ENCODE results near the gene AMMECR1.

DNA sequence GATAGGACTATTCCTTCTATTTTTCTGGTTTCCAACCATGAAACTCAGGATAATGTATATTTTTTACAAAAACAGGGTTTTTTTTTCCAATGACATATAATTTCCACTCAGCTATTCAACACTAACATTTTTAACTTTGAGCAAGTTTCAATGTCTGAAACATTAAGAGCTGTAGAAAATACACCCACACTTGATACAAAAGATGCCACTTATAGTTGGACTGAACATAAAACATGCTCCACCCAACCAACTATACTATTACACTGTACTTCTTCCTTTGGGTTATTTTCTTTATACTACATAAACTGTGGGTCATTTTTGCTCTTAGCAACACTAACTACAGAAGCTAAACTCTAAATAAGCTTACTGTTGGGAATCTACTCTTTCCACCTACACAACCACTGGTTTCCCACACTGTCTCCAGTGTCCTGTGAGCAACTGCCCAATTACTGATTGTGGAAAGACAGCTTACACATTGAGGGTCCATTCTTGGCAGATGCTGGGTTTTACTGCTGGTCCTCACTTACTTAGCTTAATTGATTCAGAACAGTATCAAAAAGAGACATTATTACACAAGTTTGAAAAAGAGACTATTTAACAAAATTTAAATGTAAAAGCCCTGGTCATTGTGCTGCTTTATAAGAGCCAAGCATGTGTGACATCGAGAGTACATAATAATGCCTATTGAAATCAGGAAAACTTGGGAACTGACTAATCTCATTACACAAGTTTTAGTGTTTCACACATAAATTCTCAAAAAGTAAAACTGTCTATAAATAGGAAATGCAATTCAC lies 6.3 kb downstream of the AMMECR1 start:
- TF ChIP-seq, protein P1, sequence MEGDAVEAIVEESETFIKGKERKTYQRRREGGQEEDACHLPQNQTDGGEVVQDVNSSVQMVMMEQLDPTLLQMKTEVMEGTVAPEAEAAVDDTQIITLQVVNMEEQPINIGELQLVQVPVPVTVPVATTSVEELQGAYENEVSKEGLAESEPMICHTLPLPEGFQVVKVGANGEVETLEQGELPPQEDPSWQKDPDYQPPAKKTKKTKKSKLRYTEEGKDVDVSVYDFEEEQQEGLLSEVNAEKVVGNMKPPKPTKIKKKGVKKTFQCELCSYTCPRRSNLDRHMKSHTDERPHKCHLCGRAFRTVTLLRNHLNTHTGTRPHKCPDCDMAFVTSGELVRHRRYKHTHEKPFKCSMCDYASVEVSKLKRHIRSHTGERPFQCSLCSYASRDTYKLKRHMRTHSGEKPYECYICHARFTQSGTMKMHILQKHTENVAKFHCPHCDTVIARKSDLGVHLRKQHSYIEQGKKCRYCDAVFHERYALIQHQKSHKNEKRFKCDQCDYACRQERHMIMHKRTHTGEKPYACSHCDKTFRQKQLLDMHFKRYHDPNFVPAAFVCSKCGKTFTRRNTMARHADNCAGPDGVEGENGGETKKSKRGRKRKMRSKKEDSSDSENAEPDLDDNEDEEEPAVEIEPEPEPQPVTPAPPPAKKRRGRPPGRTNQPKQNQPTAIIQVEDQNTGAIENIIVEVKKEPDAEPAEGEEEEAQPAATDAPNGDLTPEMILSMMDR (conservative IDR thresholded peaks at IDR 0.05; ENCODE audit: low read depth in 2 of 2), result no peak
- TF ChIP-seq EZH2 (IDR thresholded peaks at IDR 0.05; ENCODE audit: low read depth, unreplicated experiment) (no peak), CREB1 (CRISPR knock-in tag; IDR thresholded peaks at IDR 0.05; ENCODE audit: low read depth) (no peak), POLR2AphosphoS5 (IDR thresholded peaks at IDR 0.05; ENCODE audit: low read depth) (no peak), EZH2phosphoT487 (IDR thresholded peaks at IDR 0.05; ENCODE audit: unreplicated experiment) (no peak)
- TF ChIP-seq, protein P2, sequence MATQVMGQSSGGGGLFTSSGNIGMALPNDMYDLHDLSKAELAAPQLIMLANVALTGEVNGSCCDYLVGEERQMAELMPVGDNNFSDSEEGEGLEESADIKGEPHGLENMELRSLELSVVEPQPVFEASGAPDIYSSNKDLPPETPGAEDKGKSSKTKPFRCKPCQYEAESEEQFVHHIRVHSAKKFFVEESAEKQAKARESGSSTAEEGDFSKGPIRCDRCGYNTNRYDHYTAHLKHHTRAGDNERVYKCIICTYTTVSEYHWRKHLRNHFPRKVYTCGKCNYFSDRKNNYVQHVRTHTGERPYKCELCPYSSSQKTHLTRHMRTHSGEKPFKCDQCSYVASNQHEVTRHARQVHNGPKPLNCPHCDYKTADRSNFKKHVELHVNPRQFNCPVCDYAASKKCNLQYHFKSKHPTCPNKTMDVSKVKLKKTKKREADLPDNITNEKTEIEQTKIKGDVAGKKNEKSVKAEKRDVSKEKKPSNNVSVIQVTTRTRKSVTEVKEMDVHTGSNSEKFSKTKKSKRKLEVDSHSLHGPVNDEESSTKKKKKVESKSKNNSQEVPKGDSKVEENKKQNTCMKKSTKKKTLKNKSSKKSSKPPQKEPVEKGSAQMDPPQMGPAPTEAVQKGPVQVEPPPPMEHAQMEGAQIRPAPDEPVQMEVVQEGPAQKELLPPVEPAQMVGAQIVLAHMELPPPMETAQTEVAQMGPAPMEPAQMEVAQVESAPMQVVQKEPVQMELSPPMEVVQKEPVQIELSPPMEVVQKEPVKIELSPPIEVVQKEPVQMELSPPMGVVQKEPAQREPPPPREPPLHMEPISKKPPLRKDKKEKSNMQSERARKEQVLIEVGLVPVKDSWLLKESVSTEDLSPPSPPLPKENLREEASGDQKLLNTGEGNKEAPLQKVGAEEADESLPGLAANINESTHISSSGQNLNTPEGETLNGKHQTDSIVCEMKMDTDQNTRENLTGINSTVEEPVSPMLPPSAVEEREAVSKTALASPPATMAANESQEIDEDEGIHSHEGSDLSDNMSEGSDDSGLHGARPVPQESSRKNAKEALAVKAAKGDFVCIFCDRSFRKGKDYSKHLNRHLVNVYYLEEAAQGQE (IDR thresholded peaks at IDR 0.05; ENCODE audit: unreplicated experiment), result no peak

All from GM23338 (cell line).